ENCODE results near the gene ABHD15.

Gene ABHD15

GRCh38 chr17:29581583-29582253 lies 14.9 kb upstream of the ABHD15 start:
- no peak for DNase-seq

GRCh38 chr17:29579866-29580771 lies 13.3 kb upstream of the ABHD15 start:
- peak; percentile 93 for DNase-seq

- DNase-seq, result no peak
Measured at GRCh38 chr17:29578626-29579485, 12.0 kb upstream of the ABHD15 start.

GRCh38 chr17:29577385-29578211 lies 10.8 kb upstream of the ABHD15 start:
- DNase-seq, result peak; percentile 1

- DNase-seq, result no peak
Measured at GRCh38 chr17:29577001-29577370, 10.1 kb upstream of the ABHD15 start.

GRCh38 chr17:29576214-29577000 lies 9.6 kb upstream of the ABHD15 start:
- DNase-seq, result no peak

- DNase-seq, result peak; percentile 1
Measured at GRCh38 chr17:29575511-29576213, 8.8 kb upstream of the ABHD15 start.

- DNase-seq, result no peak
Measured at GRCh38 chr17:29574732-29575510, 8.1 kb upstream of the ABHD15 start.

- no peak for DNase-seq
Measured at GRCh38 chr17:29573871-29574731, 7.3 kb upstream of the ABHD15 start.

GRCh38 chr17:29573558-29573869 lies 6.7 kb upstream of the ABHD15 start:
- no peak for DNase-seq

- peak; percentile 72 for DNase-seq
Measured at GRCh38 chr17:29572691-29573557, 6.1 kb upstream of the ABHD15 start.

GRCh38 chr17:29571883-29572681 lies 5.2 kb upstream of the ABHD15 start:
- DNase-seq, result no peak

GRCh38 chr17:29571486-29571882 lies 4.6 kb upstream of the ABHD15 start:
- no peak for DNase-seq

- DNase-seq, result no peak
Measured at GRCh38 chr17:29570521-29570920, 3.7 kb upstream of the ABHD15 start.

GRCh38 chr17:29569245-29569950 lies 2.6 kb upstream of the ABHD15 start:
- no peak for DNase-seq
